Body of pancreas (tissue), 4 donors: ENCODE measurements around the gene SVIL.

Experiments
- POLR2A ChIP-seq, 3 donors: fragments of 450-650 bp; IDR thresholded peaks; one replicate each; pipeline ENCODE4 v1.6.1; 2016; ENCODE audit warnings: antibody characterized with exemption in 3 of 3, mild to moderate bottlenecking in 2 of 3
- TF ChIP-seq, protein P1 (sequence below), 7 experiments: fragments of 450-650 bp in 4 of 7; fragments of 200-600 bp in 3 of 7; sonication (generic) in 3 of 7; IDR thresholded peaks; one replicate each; pipeline ENCODE4 v1.5.1; 2016 to 2019; ENCODE audit warnings: antibody characterized with exemption in 7 of 7

DNA sequence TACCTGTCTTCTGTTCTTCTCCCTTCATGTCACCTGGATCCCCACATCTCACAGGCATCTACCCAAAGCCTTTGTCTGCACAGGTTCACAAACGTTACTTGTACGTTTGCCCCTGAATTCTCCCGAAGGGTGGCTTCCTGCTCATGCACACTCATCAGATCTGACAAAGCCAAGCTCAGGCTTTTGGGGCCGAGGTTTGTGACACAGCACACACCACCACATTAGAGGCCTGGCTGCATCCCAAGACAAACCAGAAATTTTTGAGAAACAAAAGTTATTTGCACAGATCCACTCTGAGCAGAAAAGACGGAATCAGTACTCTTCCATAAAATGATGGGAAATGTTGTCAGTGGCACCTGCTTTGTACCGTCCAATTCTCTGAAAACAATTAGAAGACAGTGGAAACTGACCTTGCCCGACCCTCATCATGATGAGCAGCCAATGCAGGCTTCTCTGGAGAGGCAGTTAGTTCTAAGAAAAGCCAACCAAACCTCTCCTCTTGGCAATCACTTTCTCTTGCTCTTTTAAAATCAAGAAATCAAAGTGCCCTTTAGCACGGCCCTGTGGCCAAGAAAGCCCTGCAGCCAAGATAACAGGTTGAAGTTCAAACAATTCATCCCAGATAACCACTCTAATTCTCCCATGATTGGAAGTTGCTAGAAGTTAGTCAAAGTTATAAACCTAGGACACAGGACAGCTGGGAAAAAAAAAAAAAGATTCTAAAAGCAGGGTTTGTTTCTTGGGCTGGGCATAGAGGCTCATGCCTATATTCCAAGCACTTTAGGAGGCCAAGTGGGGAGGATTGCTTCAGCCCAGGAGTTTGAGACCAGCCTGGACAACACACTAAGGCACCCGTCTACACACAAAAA is 13.6 kb upstream of the SVIL start:
- TF ChIP-seq, protein P1, sequence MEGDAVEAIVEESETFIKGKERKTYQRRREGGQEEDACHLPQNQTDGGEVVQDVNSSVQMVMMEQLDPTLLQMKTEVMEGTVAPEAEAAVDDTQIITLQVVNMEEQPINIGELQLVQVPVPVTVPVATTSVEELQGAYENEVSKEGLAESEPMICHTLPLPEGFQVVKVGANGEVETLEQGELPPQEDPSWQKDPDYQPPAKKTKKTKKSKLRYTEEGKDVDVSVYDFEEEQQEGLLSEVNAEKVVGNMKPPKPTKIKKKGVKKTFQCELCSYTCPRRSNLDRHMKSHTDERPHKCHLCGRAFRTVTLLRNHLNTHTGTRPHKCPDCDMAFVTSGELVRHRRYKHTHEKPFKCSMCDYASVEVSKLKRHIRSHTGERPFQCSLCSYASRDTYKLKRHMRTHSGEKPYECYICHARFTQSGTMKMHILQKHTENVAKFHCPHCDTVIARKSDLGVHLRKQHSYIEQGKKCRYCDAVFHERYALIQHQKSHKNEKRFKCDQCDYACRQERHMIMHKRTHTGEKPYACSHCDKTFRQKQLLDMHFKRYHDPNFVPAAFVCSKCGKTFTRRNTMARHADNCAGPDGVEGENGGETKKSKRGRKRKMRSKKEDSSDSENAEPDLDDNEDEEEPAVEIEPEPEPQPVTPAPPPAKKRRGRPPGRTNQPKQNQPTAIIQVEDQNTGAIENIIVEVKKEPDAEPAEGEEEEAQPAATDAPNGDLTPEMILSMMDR (IDR thresholded peaks at IDR 0.05), result peak in 1 of 7 experiments; percentile 6
- no peak for TF ChIP-seq POLR2A (IDR thresholded peaks at IDR 0.05)
